ENCODE measurements around the gene ARL8B.
"Not testable (repeated sequence)": the region's sequence is repeated elsewhere in the genome, so short reads cannot be mapped to it uniquely, and the experiment has no call there.

ARL8B gene

GRCh38 chr3:5122030-5122740 is at the start of gene ARL8B:
Gene ARL8B, plus strand, starts transcription at chr3:5122292. Its CDS starts 174 bp downstream, at chr3:5122466.
- peak; percentile 89 to 91 for DNase-seq

- DNase-seq = no peak
These were observed 48.6 kb upstream of the ARL8B start for GRCh38 chr3:5073374-5074085.

GRCh38 chr3:5078151-5078550 is 43.9 kb upstream of the ARL8B start:
- DNase-seq = no peak

- DNase-seq = no peak
These were observed 42.3 kb upstream of the ARL8B start for GRCh38 chr3:5079761-5080160.

- DNase-seq = no peak
These were observed 41.1 kb upstream of the ARL8B start for GRCh38 chr3:5080779-5081550.

GRCh38 chr3:5081973-5082788 is 39.9 kb upstream of the ARL8B start:
- not testable (repeated sequence) for DNase-seq

- DNase-seq = no peak
These were observed 39.3 kb upstream of the ARL8B start for GRCh38 chr3:5082789-5083115.

- DNase-seq = no peak
These were observed 37.9 kb upstream of the ARL8B start for GRCh38 chr3:5084224-5084623.

- no peak for DNase-seq
These were observed 35.4 kb upstream of the ARL8B start for GRCh38 chr3:5086708-5087107.

- DNase-seq = no peak
These were observed 34.9 kb upstream of the ARL8B start for GRCh38 chr3:5087209-5087608.

GRCh38 chr3:5090197-5090596 is 31.9 kb upstream of the ARL8B start:
- no peak for DNase-seq

GRCh38 chr3:5092018-5092417 is 30.1 kb upstream of the ARL8B start:
- DNase-seq = no peak

- no peak for DNase-seq
These were observed 28.4 kb upstream of the ARL8B start for GRCh38 chr3:5093731-5094130.

- DNase-seq = no peak
These were observed 26.2 kb upstream of the ARL8B start for GRCh38 chr3:5095886-5096285.

- DNase-seq = no peak
These were observed 25.6 kb upstream of the ARL8B start for GRCh38 chr3:5096336-5097008.

GRCh38 chr3:5098346-5098745 is 23.7 kb upstream of the ARL8B start:
- no peak for DNase-seq

GRCh38 chr3:5102532-5102931 is 19.6 kb upstream of the ARL8B start:
- DNase-seq = no peak

- no peak for DNase-seq
These were observed 18.3 kb upstream of the ARL8B start for GRCh38 chr3:5103743-5104142.

GRCh38 chr3:5105050-5105449 is 17.0 kb upstream of the ARL8B start:
- no peak for DNase-seq

- DNase-seq = not testable (repeated sequence)
These were observed 15.7 kb upstream of the ARL8B start for GRCh38 chr3:5106371-5106770.

- not testable (repeated sequence) for DNase-seq
These were observed 15.2 kb upstream of the ARL8B start for GRCh38 chr3:5106933-5107334.

GRCh38 chr3:5110337-5110736 is 11.8 kb upstream of the ARL8B start:
- no peak for DNase-seq

All from AML-193 (cell line).